ENCODE data around the gene SERPINA9.

DNA sequence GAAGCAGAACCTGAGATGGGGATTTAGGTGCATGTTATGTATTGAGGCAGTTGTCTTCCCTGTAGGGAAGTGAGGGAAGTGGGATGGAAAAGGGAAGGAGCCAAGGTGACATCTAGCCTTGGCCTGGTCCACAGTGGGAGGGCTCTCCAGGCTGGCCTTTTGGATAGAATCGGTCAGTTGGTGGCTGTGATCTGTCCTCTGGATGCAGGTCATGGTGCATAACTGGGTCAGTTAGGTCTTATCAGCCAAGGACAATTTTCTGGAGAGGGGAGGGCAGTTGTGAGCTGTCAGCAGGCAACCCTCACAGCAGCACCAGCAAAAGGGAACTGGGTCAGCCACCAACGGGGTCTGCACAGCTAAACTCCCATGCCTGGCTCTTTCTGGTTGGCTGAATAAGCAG lies 23.7 kb upstream of the SERPINA9 start:
- TF ChIP-seq, protein P1, sequence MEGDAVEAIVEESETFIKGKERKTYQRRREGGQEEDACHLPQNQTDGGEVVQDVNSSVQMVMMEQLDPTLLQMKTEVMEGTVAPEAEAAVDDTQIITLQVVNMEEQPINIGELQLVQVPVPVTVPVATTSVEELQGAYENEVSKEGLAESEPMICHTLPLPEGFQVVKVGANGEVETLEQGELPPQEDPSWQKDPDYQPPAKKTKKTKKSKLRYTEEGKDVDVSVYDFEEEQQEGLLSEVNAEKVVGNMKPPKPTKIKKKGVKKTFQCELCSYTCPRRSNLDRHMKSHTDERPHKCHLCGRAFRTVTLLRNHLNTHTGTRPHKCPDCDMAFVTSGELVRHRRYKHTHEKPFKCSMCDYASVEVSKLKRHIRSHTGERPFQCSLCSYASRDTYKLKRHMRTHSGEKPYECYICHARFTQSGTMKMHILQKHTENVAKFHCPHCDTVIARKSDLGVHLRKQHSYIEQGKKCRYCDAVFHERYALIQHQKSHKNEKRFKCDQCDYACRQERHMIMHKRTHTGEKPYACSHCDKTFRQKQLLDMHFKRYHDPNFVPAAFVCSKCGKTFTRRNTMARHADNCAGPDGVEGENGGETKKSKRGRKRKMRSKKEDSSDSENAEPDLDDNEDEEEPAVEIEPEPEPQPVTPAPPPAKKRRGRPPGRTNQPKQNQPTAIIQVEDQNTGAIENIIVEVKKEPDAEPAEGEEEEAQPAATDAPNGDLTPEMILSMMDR (IDR thresholded peaks at IDR 0.05; ENCODE audit: low read depth, low read length), result no peak
- no peak for TF ChIP-seq EZH2phosphoT487 (IDR thresholded peaks at IDR 0.05; ENCODE audit: low read depth)

Measured in OCI-LY3 (cell line).